Measurements from ENCODE around the gene ADAMTS5.

ADAMTS5 gene

DNA sequence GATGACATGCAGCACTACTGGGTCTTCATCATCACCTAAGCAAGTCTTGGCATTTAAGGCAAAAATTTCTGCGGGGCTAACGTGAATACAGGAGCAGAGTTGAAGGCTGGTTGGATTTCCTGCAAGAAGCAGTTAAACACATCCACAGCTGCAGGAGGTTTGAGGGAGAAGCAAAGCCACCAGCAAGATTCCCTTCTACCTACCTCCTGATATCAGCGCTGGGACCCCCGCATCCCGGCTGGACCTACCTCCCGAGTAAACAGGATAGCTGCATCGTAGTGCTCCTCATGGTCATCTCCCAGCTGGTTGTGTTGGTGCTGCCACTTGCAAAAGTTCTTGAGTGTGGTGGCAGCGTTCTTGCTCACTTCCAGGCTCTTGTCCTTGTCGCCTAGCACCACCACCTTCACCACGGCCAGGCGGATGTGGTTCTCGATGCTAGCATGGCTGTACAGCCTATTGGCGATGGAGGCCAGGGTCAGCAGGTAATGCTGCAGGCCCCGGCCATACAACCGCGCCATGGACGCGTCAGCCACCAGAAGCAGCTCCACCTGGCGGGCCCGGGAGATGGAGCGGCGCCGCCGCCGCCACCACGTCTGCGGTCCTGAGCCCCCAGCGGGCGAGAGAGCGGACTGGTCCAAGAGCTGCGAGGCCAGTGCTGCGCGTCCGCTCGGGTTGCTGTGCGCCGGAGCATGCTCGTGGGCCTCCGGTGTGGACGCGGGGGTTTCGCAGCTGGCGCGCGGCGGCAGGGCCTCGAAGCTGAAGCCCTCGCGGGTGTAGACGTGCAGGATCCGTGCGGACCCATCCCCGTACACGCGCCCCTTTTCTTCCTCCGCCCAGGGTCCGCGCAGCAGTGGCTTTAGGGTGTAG is 1.6 kb downstream of the ADAMTS5 start:
- Histone ChIP-seq H3K27me3 (ENCODE audit: control insufficient read depth in 1 of 2, insufficient read depth in 2 of 2, low read length in 2 of 2) (peaks cover 3 to 9% of the 10 kb centered on the region in 2 donors), H3K4me3 (ENCODE audit: low read depth in 1 of 2, low read length in 2 of 2) (peak overlapping the region; percentile 9 to 64), H3K36me3 (ENCODE audit: control insufficient read depth in 1 of 2, insufficient read depth in 2 of 2, low read length in 2 of 2) (no peaks in the 10 kb centered on the region), H3K9me3 (ENCODE audit: control insufficient read depth in 1 of 2, low read length in 2 of 2) (no peaks in the 10 kb centered on the region), H3K27ac (ENCODE audit: low read depth, low read length) (peak overlapping the region; percentile 67), H3K9ac (ENCODE audit: low read depth in 1 of 2, low read length in 2 of 2) (peak overlapping the region in 1 of 2 donors; percentile 32), H3K4me1 (ENCODE audit: control insufficient read depth in 1 of 2, insufficient read depth in 2 of 2, low read length in 2 of 2) (no peaks in the 10 kb centered on the region)

DNA sequence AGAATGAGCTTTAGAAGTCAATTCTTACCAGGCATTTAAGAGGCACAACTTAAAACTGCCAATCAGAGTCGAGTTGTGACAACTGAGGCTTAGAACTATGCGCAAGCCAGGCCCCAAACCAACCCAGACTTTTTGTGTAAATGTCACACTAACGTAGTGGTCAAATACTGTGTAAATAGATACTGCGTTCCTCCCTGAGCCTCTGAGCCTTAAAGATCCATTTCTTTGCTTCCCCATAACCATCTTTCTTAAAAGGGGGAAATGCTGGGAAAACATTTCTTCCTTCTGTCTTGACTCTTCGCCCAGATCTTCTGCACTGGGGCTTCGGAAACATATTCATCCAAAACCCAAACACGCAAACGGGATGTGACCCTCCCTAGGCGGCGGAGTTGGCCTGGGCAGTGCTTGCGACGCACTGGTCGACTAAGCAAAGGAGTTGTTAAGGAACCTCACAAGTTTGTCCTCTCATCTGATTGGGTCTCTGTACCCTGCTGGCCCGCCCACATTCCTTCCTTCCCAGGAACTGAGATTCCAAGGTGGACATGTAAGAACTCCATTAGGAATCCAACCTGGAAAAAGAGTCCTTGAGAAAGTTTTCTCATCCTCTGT is 2.6 kb downstream of the ADAMTS5 start:
- H3K36me3 ChIP-seq (ENCODE audit: control insufficient read depth in 1 of 2, insufficient read depth in 2 of 2, low read length in 2 of 2) = no peaks in the 10 kb centered on the region
- peaks cover 3 to 9% of the 10 kb centered on the region in 2 donors for H3K27me3 ChIP-seq (ENCODE audit: control insufficient read depth in 1 of 2, insufficient read depth in 2 of 2, low read length in 2 of 2)
- H3K9ac ChIP-seq (ENCODE audit: low read depth in 1 of 2, low read length in 2 of 2) = no peak overlapping the region
- no peaks in the 10 kb centered on the region for H3K4me1 ChIP-seq (ENCODE audit: control insufficient read depth in 1 of 2, insufficient read depth in 2 of 2, low read length in 2 of 2)
- peak overlapping the region; percentile 13 to 64 for H3K4me3 ChIP-seq (ENCODE audit: low read depth in 1 of 2, low read length in 2 of 2)
- H3K9me3 ChIP-seq (ENCODE audit: control insufficient read depth in 1 of 2, low read length in 2 of 2) = no peaks in the 10 kb centered on the region
- H3K27ac ChIP-seq (ENCODE audit: low read depth, low read length) = peak overlapping the region; percentile 23

DNA sequence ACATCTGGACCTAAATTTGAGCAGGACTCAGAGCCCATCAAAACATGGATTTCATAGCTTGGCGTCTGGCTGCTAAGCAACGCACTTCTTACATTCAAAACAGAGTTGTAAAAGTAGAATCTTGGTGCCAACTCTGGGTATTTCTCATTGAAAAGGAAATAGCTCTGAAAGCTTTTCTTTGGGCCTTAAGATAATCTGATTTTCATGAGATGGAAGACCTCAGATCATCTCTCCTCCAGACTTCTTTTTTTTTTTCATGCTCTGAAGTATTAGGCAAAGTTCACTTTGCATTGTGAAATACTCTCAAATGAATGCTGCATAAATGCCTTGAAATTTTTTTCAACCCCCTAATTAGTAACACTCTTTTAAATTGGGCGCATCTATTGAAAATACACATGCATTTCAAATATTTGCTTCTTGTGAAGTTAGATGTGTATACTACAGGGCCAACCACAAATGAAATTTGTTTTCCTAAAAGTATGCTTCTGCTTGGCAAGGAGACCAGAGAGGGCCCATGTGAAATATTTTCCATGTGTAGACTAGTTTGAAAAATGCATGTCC is 4.2 kb downstream of the ADAMTS5 start:
- no peaks in the 10 kb centered on the region for H3K36me3 ChIP-seq (ENCODE audit: control insufficient read depth in 1 of 2, insufficient read depth in 2 of 2, low read length in 2 of 2)
- H3K27ac ChIP-seq (ENCODE audit: low read depth, low read length) = no peak overlapping the region
- H3K9ac ChIP-seq (ENCODE audit: low read depth in 1 of 2, low read length in 2 of 2) = no peak overlapping the region
- no peaks in the 10 kb centered on the region for H3K9me3 ChIP-seq (ENCODE audit: control insufficient read depth in 1 of 2, low read length in 2 of 2)
- H3K4me1 ChIP-seq (ENCODE audit: control insufficient read depth in 1 of 2, insufficient read depth in 2 of 2, low read length in 2 of 2) = no peaks in the 10 kb centered on the region
- no peak overlapping the region for H3K4me3 ChIP-seq (ENCODE audit: low read depth in 1 of 2, low read length in 2 of 2)
- peaks cover 3 to 9% of the 10 kb centered on the region in 2 donors for H3K27me3 ChIP-seq (ENCODE audit: control insufficient read depth in 1 of 2, insufficient read depth in 2 of 2, low read length in 2 of 2)

DNA sequence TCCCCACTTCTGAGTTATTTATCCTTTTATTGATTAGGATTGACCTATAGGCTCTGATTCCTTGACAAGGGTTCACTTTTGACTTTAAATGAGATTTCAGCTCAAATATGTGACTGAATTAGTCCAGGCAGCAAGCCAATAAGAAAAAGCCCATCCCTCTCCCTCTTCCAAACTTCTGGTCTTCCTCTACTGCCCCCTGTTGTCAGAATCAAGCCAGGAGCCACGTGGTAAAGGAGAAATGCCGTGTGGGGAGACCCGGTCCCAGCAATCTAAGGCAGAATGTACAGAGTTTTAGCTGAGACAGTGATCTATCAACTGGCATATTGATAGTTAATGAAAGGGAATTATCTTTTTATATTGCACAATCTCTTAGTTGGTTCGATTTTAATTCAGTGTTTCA is 5.2 kb downstream of the ADAMTS5 start:
- no peaks in the 10 kb centered on the region for H3K36me3 ChIP-seq (ENCODE audit: control insufficient read depth in 1 of 2, insufficient read depth in 2 of 2, low read length in 2 of 2)
- H3K9ac ChIP-seq (ENCODE audit: low read depth in 1 of 2, low read length in 2 of 2) = no peak overlapping the region
- H3K9me3 ChIP-seq (ENCODE audit: control insufficient read depth in 1 of 2, low read length in 2 of 2) = no peaks in the 10 kb centered on the region
- H3K4me1 ChIP-seq (ENCODE audit: control insufficient read depth in 1 of 2, insufficient read depth in 2 of 2, low read length in 2 of 2) = no peaks in the 10 kb centered on the region
- H3K4me3 ChIP-seq (ENCODE audit: low read depth in 1 of 2, low read length in 2 of 2) = no peak overlapping the region
- H3K27me3 ChIP-seq (ENCODE audit: control insufficient read depth in 1 of 2, insufficient read depth in 2 of 2, low read length in 2 of 2) = peaks cover 3 to 9% of the 10 kb centered on the region in 2 donors
- H3K27ac ChIP-seq (ENCODE audit: low read depth, low read length) = no peak overlapping the region

DNA sequence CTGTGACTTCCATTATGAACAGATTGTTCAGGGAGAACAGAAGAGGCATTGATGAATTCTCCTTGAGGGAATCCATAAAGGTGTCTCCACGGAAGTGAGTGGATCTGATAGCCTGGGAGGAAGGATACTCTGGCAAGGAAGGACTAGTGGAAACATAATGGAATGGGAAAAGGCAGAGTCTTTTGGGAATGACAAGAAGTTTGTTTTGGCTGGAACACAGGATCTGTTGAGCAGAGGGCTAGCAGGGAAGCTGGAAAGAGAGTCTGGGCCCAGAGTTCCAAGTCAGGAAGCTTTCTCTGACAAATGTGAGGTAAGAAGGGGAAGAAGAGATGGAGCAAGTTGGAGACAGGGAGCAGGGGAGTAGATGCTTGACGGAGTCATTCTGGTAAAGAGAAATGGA is 8.1 kb downstream of the ADAMTS5 start:
- no peak overlapping the region for H3K27ac ChIP-seq (ENCODE audit: low read depth, low read length)
- H3K4me3 ChIP-seq (ENCODE audit: low read depth in 1 of 2, low read length in 2 of 2) = no peak overlapping the region

DNA sequence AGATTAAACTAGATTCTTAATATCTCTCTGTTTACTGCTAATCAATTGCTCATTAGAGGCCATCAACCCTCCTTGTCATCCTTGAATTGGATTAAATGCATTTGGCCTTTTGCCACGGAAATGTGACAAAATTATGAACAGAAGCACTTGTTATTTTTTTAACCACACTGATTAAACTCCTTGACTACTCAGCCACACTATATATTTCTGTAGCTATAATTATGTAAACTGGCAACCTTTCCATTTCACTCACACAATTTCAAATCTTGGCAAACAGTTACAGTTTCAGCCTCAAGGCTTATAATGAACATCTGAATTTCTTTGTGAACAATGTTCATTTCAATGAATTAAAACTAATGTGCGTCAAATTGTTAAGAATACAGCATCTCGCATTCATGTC is 10.1 kb downstream of the ADAMTS5 start:
- Histone ChIP-seq H3K27ac (ENCODE audit: low read depth, low read length) (no peak overlapping the region), H3K27me3 (ENCODE audit: control insufficient read depth in 1 of 2, insufficient read depth in 2 of 2, low read length in 2 of 2) (no peaks in the 10 kb centered on the region), H3K36me3 (ENCODE audit: control insufficient read depth in 1 of 2, insufficient read depth in 2 of 2, low read length in 2 of 2) (no peaks in the 10 kb centered on the region), H3K9ac (ENCODE audit: low read depth in 1 of 2, low read length in 2 of 2) (no peak overlapping the region), H3K4me3 (ENCODE audit: low read depth in 1 of 2, low read length in 2 of 2) (no peak overlapping the region), H3K4me1 (ENCODE audit: control insufficient read depth in 1 of 2, insufficient read depth in 2 of 2, low read length in 2 of 2) (no peaks in the 10 kb centered on the region), H3K9me3 (ENCODE audit: control insufficient read depth in 1 of 2, low read length in 2 of 2) (no peaks in the 10 kb centered on the region)

More for the DNA sequence above, 8.1 kb downstream of the ADAMTS5 start:
- no peaks in the 10 kb centered on the region for H3K4me1 ChIP-seq (ENCODE audit: control insufficient read depth in 1 of 2, insufficient read depth in 2 of 2, low read length in 2 of 2)
- H3K9ac ChIP-seq (ENCODE audit: low read depth in 1 of 2, low read length in 2 of 2) = no peak overlapping the region
- no peaks in the 10 kb centered on the region for H3K27me3 ChIP-seq (ENCODE audit: control insufficient read depth in 1 of 2, insufficient read depth in 2 of 2, low read length in 2 of 2)
- H3K36me3 ChIP-seq (ENCODE audit: control insufficient read depth in 1 of 2, insufficient read depth in 2 of 2, low read length in 2 of 2) = no peaks in the 10 kb centered on the region
- no peaks in the 10 kb centered on the region for H3K9me3 ChIP-seq (ENCODE audit: control insufficient read depth in 1 of 2, low read length in 2 of 2)

DNA sequence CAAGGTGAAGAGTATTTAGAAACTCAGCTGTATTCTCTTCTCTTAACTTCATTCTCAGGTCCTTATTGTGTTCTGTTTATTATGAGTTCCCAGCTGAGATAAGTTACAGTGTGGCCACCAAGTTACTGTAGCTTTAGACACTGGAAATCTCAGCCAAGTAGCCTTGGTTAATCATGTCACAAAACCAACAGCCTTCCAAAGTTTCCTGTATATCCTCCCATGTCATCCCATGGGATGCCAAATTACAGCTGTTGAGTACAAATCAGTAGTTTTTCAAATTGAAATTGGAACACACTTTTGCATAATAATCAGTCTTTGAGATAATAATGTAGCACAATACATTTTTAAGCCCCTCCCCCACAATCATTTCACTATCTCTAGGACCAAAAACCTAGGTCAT is 10.7 kb downstream of the ADAMTS5 start:
- Histone ChIP-seq H3K4me3 (ENCODE audit: low read depth in 1 of 2, low read length in 2 of 2) (no peak overlapping the region), H3K9ac (ENCODE audit: low read depth in 1 of 2, low read length in 2 of 2) (no peak overlapping the region), H3K36me3 (ENCODE audit: control insufficient read depth in 1 of 2, insufficient read depth in 2 of 2, low read length in 2 of 2) (no peaks in the 10 kb centered on the region), H3K27me3 (ENCODE audit: control insufficient read depth in 1 of 2, insufficient read depth in 2 of 2, low read length in 2 of 2) (no peaks in the 10 kb centered on the region), H3K27ac (ENCODE audit: low read depth, low read length) (no peak overlapping the region), H3K9me3 (ENCODE audit: control insufficient read depth in 1 of 2, low read length in 2 of 2) (no peaks in the 10 kb centered on the region), H3K4me1 (ENCODE audit: control insufficient read depth in 1 of 2, insufficient read depth in 2 of 2, low read length in 2 of 2) (no peaks in the 10 kb centered on the region)

DNA sequence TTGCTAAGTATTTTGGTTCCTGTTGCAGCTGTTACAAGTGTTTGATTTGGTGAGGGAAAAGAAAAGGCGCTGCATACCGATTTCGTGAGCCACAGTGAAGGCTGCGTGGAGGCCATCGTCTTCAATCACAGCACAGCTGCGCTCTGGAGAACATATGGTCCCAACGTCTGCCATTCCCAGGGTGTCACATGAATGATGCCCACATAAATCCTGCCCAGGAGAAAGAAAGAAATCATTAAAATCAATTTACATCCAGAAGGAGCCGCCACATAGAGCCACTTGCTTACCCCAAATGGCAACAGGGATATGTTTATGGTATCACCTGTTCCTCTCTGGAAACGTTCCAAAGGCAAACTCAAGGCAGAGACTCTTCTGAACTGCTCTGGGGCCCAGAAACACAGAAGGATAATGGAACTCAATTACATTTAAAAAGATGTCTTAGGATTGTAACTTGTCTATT is 12.2 kb downstream of the ADAMTS5 start:
- no peak overlapping the region for H3K4me3 ChIP-seq (ENCODE audit: low read depth in 1 of 2, low read length in 2 of 2)
- no peak overlapping the region for H3K27ac ChIP-seq (ENCODE audit: low read depth, low read length)
- H3K27me3 ChIP-seq (ENCODE audit: control insufficient read depth in 1 of 2, insufficient read depth in 2 of 2, low read length in 2 of 2) = no peaks in the 10 kb centered on the region
- no peaks in the 10 kb centered on the region for H3K36me3 ChIP-seq (ENCODE audit: control insufficient read depth in 1 of 2, insufficient read depth in 2 of 2, low read length in 2 of 2)
- H3K9ac ChIP-seq (ENCODE audit: low read depth in 1 of 2, low read length in 2 of 2) = no peak overlapping the region
- H3K9me3 ChIP-seq (ENCODE audit: control insufficient read depth in 1 of 2, low read length in 2 of 2) = no peaks in the 10 kb centered on the region
- H3K4me1 ChIP-seq (ENCODE audit: control insufficient read depth in 1 of 2, insufficient read depth in 2 of 2, low read length in 2 of 2) = no peaks in the 10 kb centered on the region

DNA sequence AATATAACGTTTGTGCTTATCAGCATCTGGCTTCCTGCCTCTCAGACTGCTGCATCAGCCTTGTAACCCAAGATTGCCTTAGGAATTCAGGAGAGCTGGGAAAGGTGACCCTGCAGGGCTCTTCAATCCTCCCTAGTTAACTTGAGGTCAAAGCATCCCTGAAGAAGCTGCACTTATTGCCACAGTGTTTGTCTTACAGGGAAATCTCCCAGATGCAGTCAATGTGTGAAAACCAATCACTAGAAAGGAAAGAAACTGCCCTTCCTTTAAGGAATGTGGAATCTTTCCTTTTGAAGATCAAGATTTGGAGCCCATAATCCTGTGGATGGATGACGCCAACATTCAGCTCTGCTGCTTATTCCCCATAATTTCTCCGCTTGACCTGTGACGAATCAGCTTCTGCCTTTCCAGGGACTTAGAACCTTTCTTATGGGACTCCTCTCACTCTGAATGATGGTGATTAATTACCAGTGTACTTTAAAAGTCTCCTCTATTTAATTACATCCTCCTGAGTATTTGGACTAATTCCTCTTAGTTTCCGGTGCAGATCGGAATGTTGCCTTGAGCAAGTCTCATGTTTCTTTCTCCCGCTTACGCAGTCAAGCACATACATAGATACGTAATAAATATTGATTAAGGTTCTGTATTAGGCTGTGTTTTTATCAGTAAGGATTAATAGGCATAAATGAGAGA is 14.4 kb downstream of the ADAMTS5 start:
- Histone ChIP-seq H3K36me3 (ENCODE audit: control insufficient read depth in 1 of 2, insufficient read depth in 2 of 2, low read length in 2 of 2) (no peaks in the 10 kb centered on the region), H3K9ac (ENCODE audit: low read depth in 1 of 2, low read length in 2 of 2) (no peak overlapping the region), H3K27me3 (ENCODE audit: control insufficient read depth in 1 of 2, insufficient read depth in 2 of 2, low read length in 2 of 2) (no peaks in the 10 kb centered on the region), H3K9me3 (ENCODE audit: control insufficient read depth in 1 of 2, low read length in 2 of 2) (no peaks in the 10 kb centered on the region), H3K4me3 (ENCODE audit: low read depth in 1 of 2, low read length in 2 of 2) (no peak overlapping the region), H3K27ac (ENCODE audit: low read depth, low read length) (no peak overlapping the region), H3K4me1 (ENCODE audit: control insufficient read depth in 1 of 2, insufficient read depth in 2 of 2, low read length in 2 of 2) (no peaks in the 10 kb centered on the region)

DNA sequence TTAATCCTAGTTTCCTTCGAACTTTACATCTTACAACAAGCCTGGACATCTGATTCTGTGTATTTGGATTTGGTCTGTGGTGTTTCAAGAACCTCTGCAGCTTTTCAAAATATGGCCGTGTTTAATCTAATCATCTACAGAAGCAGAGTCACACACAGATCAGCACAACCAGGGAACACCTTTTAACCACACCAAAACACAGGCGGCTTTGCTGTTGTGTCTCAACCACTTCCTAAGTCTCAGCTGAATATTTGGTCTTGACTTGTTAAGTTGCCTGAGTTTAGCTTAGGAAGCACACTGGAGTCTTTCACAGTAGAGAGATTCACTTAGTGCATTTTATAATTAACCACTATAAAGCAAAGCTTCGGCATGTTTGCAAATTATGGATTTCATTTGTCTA is 17.1 kb downstream of the ADAMTS5 start:
- no peaks in the 10 kb centered on the region for H3K36me3 ChIP-seq (ENCODE audit: control insufficient read depth in 1 of 2, insufficient read depth in 2 of 2, low read length in 2 of 2)
- no peaks in the 10 kb centered on the region for H3K27me3 ChIP-seq (ENCODE audit: control insufficient read depth in 1 of 2, insufficient read depth in 2 of 2, low read length in 2 of 2)
- H3K4me1 ChIP-seq (ENCODE audit: control insufficient read depth in 1 of 2, insufficient read depth in 2 of 2, low read length in 2 of 2) = peaks cover 0 to 4% of the 10 kb centered on the region in 2 donors

More for the DNA sequence above, 17.1 kb downstream of the ADAMTS5 start:
- no peak overlapping the region for H3K9ac ChIP-seq (ENCODE audit: low read depth in 1 of 2, low read length in 2 of 2)
- H3K4me3 ChIP-seq (ENCODE audit: low read depth in 1 of 2, low read length in 2 of 2) = no peak overlapping the region
- no peak overlapping the region for H3K27ac ChIP-seq (ENCODE audit: low read depth, low read length)
- no peaks in the 10 kb centered on the region for H3K9me3 ChIP-seq (ENCODE audit: control insufficient read depth in 1 of 2, low read length in 2 of 2)

All from duodenal mucosa (tissue), 2 donors.